DMS153 treated with DMSO at 0.1 percent for 48 hours (cell line): Measurements from ENCODE around the gene PHYKPL.

Source experiments
- DNase-seq: peaks from one replicate; lab custom pipeline; 2025; ENCODE audit not compliant: unreplicated experiment; lab: John Stamatoyannopoulos, UW

PHYKPL gene

DNA sequence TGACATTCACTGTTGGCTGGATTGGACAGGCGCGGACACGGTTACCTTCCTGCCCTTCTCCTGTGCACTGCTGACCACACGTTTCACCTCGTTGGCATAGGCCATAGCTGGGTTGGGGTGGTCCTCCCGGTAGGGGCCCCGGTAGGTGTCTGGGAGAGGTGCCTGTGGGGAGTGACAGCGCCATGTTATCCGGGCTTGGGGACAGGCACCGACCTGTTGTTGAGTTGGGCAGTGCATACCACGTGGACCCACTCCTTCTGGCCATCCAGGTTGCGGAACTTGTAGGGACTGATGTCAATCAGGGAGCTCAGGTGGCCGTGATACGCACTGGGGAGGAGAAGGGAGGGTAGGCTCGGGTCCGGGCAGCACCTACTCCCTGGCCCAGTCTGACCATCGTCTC, 8.2 kb downstream of the PHYKPL start:
- DNase-seq: no peak

DNA sequence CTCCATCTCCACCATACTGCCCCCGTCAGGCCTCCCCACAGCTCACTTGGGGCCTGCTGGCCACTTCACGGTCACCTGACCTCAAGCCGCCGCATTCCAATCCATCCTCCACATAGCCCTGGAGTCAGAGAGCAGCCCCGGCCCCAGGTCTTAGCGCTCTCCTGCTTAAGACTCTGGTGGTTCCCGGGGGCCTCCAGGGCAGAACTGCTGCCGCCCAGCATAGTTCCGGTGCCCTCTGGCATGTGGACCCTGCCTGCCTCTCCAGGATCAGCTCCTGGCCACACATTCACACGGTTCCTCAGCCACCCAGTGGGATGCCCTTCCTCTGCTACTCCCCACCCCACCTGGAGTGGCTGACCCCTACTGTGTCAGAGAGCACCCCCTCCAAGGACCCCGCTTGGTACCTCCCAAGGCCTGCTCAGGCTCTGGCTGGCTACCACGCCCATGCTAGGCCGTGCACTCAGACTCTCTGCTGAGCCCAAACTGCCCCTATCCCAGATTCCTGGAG, 8.7 kb downstream of the PHYKPL start:
- no peak for DNase-seq

DNA sequence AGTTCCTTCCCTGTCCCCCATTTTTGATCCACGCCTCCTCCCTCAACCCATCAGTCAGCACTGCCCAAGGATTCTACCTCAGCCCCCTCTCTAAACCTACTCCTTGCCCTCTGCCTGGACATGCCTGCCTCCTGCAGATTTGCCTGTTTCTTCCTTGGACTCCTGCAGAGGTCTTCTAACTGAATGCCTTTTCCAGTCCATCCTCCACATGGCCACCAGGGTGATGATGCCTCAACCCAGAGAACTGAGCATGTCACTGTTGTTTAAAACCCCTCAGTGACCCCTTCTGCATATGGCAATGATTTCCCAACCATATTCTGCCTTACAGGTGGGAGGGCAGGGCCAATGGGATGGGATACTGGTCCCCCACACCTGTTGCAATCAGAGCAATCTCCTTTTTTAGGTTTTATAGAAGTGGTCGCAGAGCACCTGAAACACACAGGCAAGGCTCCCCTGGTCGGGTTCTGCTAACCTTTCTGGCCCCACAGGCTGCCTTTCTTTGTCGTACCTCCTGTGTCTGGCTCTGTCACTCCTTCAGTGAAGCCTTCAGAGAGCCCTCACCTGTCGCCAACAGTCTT, 9.3 kb downstream of the PHYKPL start:
- DNase-seq: no peak

DNA sequence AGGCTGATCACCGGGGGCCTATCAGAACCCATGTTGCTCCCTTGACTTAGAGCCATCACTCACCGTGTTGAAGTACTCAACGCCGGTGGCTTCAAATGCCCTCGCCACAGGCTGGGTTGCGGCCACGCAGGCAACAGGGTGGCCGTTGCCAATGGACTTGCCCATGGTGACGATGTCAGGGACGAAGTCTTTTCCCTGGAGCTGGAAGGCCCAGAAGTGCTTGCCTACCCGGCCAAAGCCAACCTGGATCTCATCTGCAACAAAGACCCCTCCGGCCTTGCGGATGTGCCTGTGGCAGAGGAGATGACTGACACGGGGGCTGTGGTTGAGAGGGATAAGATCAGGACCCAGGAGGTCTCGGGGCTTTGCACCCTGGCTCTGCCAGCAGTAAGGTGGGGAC, 10.3 kb downstream of the PHYKPL start:
- DNase-seq: no peak

DNA sequence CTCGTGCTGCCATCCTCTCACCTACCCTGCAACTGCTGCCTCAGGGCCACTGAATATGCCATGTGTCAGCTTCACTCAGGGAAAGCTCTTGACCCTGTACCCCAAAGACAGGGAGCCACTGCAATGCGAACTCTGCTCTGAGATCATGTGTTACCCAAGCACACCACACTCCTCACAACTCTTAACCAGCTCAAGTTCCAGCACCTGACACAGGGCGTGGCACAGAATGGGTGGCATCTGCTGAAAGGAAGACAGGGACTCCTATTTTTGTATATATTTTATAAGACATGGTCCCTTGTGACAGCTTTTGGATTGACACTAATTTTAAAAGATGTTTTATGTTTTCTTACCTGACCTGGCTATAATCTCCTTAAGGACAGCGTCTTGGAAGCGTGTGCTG, 10.7 kb downstream of the PHYKPL start:
- no peak for DNase-seq

DNA sequence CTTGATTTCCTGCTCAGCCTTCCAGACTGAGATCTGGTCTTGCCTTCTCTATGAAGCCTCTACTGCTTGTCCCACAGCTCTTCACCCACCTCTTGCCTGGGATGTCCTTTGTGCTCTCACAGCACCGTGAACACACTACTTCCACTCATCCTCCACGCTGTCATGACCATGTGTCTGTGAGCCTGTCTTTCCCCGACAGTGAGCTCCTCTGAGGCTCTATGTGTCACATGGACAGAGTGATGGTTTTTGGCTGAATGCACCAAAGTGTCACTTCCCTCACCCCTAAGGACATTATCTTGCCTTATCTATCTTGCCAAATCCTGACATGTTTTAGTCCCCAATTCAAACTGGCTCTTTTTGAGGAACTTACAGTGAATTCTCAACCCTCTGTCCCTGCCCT, 11.3 kb downstream of the PHYKPL start:
- no peak for DNase-seq

DNA sequence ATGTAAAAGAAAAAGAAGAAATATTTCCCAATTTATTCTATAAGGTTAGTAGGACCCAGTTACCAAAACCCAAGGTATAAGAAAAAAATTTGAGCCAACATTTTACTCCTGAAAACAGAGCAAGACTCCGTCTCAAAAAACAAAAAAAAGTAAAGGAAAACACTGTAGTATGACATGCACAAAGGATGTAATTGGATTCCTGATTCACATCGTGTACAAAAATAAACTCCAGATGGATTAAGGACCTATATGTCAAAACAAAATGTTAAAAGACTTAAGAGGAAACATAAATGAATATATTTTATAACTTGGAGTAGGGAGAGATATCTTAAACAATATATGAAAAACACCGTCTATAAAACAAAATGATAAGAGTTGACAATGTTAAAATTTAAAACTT, 13.8 kb downstream of the PHYKPL start:
- DNase-seq: no peak

DNA sequence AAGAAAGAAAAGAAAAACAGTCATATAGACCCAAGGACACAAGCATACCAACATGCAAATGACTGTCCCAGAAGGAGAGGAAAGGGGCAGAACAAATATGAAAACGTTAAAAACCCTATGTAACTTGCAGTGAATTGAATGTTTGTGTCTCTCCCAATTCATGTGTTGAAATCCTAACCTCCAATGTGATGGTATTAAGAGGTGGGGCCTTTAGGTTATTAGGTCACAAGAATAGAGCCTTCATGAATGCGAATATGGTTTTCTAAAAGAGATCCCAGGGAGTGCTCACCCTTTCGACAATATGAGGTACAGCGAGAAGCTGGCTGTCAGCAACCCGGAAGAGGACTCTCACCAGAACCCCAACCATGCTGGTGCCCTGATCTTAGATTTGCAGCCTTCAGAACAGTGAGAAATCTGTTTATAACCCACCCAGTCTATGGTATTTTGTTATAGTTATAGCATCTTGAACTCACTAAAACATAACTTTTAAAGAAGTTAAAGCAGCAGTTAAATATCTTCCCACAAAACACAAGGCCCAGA, 14.3 kb downstream of the PHYKPL start:
- DNase-seq: no peak

DNA sequence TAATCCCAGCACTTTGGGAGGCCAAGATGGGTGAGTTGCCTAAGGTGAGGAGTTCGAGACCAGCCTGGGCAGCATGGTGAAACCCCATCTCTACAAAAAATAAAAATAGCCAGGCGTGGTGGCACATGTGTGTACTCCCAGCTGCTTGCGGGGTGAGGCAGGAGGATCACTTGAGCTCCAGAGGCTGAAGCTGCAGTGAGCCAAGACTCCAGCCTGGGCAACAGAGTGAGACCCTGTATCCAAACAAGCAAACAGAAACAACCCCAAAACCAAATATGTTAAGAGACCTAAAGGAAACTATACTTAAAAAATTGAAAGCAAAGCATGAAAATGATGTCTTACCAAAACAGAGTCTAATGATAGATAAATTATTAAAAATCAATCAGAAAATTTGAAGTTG, 15.8 kb downstream of the PHYKPL start:
- DNase-seq: no peak

DNA sequence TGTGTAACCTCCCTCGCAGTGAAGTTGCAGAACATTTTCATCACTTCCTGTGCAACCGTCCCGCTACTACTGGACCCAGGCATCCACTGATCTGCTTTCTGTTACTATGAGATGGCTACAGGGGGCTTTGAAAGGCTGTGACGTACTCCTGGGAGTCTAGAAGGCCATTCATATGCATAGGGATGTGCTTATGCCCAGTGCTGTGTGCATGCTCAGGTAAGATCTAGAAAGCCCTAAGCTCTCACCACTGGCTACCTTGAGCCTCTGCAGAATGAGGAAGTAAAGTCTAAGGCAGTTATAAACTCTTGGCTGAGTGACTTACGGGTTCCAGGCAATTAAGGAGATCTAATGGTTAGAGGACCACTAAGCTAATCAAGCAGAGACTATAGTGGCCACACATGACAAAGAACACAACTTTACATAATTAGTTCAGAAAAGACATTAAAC, 16.5 kb downstream of the PHYKPL start:
- DNase-seq: no peak

DNA sequence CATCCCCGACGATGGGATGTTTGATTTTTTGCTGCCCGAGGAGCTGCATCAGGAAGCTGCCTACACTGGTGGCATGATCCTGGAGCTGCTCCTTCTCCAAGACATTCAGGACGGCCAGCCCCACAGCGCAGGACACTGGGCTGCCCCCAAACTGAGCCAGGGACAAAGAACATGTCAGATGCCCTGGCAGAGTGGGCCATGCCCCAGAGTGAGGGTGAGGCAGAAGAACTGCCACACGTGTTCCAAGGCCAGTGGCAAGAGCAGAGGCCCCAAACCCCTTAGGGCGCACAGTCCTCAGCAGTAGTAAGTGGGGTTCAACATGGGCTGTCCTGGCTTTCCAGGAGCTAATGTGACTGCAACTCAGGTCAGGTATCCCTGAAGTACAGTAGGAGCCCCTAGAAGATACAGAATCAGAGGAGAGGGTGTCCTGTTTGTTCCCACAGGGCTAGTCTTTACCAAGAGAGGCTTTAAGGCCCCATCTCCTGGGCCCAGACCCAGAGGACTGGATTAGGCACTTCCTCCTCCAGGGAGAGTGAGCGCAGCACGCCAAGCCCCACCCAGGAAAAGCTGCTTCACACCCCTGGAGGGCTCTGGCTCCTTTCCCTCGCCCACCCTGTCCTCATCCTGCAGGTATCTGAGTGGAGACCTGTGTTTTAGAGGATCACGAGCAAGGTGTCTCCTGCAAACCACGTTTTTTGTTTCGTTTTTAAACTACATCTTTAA, 17.2 kb downstream of the PHYKPL start:
- no peak for DNase-seq

DNA sequence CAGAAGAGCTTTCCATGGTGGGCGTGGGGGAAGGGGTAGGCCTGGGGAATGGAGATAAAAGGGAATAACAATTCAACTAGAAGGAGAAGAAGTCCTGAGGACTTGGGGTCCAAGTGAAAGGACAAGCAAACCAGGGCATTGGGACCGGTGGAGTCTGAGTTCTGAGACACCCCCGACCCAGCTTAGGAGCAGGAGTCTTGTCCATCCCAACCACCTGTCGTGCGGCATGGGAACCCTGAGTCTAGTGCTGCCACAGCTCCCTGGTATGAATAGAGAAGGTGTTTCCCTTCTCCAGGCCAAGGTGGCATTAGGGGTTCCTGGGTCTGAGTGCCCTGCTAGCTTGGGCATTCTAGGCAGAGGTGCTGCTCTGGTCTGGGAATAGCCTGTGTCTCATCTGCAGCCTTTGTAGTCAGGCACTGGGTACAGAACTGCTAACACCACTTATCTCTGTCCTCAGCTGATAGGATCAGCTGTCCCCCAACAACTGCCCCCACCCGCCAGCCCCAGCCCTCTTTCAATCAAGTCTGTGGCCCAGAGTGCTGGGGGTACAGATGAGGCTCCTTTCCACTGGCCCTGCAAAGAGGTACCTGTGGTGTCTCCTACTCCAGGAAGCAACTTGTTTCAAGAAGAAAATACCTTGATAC, 18.3 kb downstream of the PHYKPL start:
- no peak for DNase-seq

DNA sequence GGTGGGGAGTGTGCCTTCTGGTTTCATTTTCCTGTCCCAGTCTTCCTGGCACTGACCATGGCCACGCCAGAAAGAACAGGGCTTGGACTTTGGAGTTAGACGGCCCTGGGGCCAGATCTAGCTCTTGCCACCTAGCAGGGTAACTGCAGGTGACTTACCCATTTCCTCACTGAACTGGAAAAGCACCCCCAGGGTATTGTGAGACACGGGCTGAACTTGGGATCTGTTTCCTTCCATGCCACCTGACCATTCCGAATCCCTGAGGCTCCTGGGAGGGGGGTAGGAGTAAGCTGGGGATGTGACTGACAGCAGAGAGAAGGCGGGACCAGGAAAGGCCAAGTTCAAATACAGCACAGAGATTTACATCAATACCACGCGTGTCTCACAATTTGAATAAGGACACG, 18.9 kb downstream of the PHYKPL start:
- no peak for DNase-seq

DNA sequence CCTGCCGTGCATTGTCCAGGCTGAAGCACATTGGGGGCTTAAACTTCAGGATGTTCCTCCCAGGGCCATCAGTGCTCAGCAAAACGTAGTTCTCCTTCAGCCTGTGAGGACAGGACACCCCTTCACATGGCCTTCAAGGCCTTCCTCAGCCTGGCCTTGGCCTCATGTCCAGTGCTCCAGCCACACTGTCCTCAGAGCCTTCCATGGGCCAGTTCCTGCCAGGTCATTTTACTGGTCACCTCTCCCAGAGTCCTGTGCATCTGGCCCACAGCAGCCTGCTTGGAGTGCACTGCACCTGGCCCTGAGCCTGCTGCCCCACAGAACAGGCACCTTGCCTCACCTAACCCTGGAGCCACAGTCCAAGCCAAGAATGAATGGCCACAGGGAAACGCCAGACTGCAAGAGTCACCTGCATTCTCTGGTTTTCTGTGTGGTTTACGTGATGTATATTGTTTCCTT, 19.6 kb downstream of the PHYKPL start:
- no peak for DNase-seq

DNA sequence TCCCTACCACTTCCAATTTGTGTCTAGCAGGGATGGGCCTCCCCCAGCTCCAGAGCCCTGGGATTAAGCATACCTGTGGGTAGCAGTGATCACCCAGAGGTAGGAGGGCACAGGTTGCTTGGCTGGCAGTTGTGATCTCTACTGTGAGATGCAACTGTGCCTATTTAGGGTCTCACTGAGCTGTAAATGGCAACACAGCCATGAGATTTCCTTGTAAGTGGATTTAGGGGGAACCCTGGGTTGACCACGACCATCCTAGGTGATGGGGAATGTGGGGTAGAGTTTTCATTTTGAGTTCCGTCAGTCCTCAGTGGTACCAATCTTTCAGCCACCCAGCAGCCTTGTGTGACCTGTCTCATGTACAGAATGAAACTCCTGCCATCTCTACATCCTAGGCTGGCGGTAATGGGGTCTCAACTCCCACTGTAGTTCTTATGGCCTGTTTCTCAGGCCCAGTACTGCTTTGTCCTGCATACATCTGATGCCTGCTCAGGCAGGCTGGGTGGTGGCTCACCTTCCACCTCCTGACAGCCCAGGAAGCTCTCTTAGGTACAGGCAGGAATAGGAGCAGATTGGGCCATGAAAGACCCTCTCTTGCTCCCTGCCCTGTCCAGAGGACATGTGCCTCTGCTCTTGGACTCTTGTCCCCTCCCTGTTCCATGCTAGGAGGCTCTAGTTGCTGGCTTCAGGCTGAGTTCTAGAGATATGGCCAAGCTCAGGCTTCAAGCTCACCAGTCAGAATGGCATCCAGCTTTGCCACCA, 20.2 kb downstream of the PHYKPL start:
- DNase-seq: no peak

DNA sequence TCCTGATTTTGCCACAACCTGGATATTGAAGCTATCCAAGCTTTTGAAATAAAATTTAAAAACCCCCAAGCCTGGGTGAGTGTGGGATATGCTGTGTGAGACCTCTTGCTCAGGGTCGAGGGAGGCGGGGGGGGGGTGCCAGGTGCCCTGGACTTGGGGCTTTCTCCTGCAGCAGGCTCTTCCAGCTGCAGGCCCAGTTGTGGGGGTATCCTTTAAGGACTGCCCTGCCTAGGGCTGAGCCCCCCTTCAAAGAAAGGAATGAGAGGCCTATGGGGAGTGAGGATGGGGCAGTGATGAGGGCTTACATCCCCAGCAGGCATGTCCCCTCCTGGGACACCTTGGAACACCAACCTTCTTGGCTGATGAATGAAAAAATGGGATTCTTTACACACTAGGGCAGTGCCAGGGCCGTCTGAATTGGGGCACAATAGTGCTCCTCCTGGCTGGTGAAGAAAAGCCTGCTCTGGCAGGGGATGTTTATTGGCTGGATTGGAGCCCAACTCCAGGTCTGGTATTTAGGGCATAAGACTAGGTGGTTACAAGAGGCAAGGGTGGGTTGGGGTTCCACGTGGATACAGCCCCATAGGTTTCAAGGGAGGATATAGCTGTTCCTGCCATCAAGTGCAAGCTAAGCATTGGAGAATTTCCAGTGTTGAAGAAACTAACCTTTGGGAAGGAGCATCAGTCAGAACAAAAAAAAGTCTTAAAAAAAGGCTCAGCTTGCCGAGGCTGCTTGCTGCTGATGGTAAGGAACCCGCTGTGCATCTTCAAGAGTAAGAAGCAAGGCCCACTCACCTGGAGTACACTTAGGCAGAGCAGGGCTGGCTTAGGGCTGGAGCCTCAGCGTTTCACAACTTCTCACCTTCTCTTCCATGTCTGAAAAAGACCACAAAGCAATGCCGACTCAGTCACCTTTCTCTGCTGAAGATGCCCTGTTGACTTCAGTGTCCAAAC, 21.2 kb downstream of the PHYKPL start:
- no peak for DNase-seq

DNA sequence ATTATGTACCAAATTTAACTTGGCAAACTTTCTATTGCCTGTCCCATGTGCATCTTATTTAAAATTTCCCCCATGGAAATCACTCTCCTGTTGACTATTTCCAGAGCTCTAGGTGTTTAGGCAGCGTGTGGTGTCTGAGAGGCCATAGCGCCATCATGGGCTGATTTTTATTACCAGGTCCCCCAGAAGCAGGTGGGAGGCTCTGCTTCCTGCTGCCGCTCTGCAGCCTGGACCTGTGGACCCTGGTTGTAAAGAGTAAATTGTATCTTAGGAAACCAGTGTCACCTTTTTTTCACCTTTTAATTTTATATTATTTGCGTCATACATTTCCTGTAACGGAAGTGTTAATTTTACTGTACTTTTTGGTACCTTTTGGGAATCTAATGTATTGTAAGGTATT, 21.9 kb downstream of the PHYKPL start:
- no peak for DNase-seq

DNA sequence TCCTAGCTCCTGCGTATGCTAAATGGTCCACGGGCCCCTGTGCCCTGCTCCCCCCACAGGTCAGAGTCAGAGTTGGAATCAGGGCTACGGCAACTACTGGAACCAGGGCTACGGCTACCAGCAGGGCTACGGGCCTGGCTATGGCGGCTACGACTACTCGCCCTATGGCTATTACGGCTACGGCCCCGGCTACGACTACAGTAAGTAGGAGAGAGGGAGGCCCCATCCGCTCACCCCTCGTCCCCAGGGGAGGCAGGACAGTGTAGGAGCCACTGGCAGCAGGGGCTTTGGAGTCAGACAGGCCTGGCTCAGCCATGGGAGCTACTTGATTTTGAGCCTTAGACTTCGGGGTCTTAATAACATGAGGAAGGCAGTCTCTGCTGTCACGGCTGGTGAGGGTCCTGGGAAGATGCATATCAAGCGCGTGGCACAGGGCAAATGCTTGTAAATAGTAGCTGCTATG, 22.5 kb downstream of the PHYKPL start:
- no peak for DNase-seq

DNA sequence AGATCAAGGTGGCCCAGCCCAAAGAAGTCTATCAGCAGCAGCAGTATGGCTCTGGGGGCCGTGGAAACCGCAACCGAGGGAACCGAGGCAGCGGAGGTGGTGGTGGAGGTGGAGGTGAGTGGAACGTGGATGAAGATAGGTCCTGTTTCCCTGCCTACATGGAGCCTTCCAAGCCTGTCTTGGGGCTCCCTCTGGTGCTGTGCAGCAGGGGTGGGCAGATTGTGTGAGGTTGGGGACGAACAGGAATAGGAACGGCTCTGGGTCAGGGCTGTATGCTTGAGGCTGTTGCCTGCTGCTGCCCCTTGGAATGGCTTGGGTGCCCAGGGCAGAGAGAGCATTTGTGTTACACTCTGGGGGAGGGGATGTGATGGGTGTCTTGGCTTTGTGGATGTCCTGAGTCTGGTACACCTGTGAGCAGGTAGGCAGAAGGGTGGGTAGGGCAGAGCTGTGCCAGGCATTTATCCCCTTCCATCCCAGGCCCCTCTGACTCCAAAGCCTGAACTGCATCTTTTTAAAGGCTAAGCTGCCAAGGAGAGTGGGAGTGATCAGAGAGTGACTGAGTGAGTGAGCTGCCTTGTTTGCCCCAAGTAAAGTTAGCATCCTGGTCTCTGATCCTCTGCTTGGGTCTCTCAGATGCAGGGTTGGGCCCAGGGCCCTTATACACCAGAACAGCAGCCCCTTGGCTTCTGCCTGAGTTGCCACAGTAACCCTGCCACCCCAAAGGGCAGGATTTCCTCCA, 23.1 kb downstream of the PHYKPL start:
- DNase-seq: no peak
